ENCODE results near the gene ZSCAN20.

ZSCAN20 gene

GRCh38 chr1:33541966-33542365, 69.5 kb downstream of the ZSCAN20 start:
- no peak for DNase-seq
